NB4 (cell line): ENCODE measurements around the gene USH2A.

Source experiments
- CTCF ChIP-seq: IDR thresholded peaks from one replicate; pipeline ENCODE4 v1.5.1; 2012; ENCODE audit warnings: low read depth, low read length
- POLR2A ChIP-seq: IDR thresholded peaks from 2 replicates; pipeline ENCODE4 v1.6.1; 2011; ENCODE audit warnings: mild to moderate bottlenecking; ENCODE audit not compliant: insufficient read length; ENCODE audit errors: extremely low read depth

GRCh38 chr1:215872658-215873057 lies 550.6 kb downstream of the USH2A start:
- TF ChIP-seq CTCF (no peak), POLR2A (no peak)
